Sigmoid colon (tissue), 4 donors: ENCODE measurements around the gene VPS33B.

Experiments
- EP300 ChIP-seq, 4 donors: sonication (generic); formaldehyde crosslinking; IDR thresholded peaks; one replicate each; pipeline ENCODE4 v1.6.1; 2017; ENCODE audit warnings: antibody characterized with exemption in 4 of 4
- TF ChIP-seq, protein P1 (sequence below), 4 experiments: fragments of 450-650 bp in 3 of 4; fragments of 200-600 bp in 1 of 4; IDR thresholded peaks; one replicate each; pipeline ENCODE4 v1.5.1; 2016 to 2019; ENCODE audit warnings: antibody characterized with exemption in 4 of 4, mild to moderate bottlenecking in 3 of 4, moderate library complexity in 2 of 4

DNA sequence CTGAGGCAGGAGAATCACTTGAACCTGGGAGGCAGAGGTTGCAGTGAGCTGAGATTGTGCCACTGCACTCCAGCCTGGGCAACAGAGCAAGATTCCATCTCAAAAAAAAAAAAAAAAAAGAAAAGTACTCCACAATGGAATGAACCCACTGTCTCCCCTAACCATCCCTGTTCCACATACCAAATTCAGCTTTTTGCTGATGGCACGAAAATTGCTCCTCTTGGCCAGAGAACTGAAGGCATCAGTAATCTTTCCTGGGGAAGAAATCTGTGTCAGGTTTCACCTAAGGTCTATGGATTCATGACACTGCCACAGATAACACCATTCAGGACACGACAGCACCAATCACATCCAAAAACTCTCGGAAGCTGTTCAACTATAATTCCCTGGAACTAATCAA, 21.2 kb downstream of the VPS33B start:
- TF ChIP-seq, protein P1, sequence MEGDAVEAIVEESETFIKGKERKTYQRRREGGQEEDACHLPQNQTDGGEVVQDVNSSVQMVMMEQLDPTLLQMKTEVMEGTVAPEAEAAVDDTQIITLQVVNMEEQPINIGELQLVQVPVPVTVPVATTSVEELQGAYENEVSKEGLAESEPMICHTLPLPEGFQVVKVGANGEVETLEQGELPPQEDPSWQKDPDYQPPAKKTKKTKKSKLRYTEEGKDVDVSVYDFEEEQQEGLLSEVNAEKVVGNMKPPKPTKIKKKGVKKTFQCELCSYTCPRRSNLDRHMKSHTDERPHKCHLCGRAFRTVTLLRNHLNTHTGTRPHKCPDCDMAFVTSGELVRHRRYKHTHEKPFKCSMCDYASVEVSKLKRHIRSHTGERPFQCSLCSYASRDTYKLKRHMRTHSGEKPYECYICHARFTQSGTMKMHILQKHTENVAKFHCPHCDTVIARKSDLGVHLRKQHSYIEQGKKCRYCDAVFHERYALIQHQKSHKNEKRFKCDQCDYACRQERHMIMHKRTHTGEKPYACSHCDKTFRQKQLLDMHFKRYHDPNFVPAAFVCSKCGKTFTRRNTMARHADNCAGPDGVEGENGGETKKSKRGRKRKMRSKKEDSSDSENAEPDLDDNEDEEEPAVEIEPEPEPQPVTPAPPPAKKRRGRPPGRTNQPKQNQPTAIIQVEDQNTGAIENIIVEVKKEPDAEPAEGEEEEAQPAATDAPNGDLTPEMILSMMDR (IDR thresholded peaks at IDR 0.05), result no peak
- no peak for TF ChIP-seq EP300 (IDR thresholded peaks at IDR 0.05)
